WTC11 (cell line): ENCODE measurements around the gene SFT2D1. TPM values are rescaled to one million over a fixed set of nuclear protein-coding genes. Genes with fewer than 3 reads are reported as not detected.
"Not testable (repeated sequence)": the region's sequence is repeated elsewhere in the genome, so short reads cannot be mapped to it uniquely, and the experiment has no call there.

Experiments
- ATAC-seq: fragments of 200-7000 bp; cut with Tn5 transposase; 2 replicates; pipeline ENCODE4 v1.10.0; 2021; ENCODE audit warnings: mild to moderate bottlenecking, moderate library complexity
- CTCF ChIA-PET: fragments of 300-600 bp; sonication (Branson Sonifier 250); formaldehyde crosslinking; loops from one replicate; lab custom pipeline; 2021; ENCODE audit warnings: antibody characterized with exemption; lab: Charles Lee
- POLR2A ChIA-PET: fragments of 350-600 bp; sonication (Branson Sonifier 250); formaldehyde crosslinking; loops from one replicate; lab custom pipeline; 2021; ENCODE audit warnings: antibody characterized with exemption; lab: Charles Lee
- DNase-seq: peaks from one replicate; pipeline ENCODE4 v3.0.0; 2021; ENCODE audit warnings: low spot score
- H3K27ac Mint-ChIP-seq: 2 replicates; pipeline ENCODE4 v1.8.0; 2021; ENCODE audit warnings: mixed read lengths
- H3K27me3 Mint-ChIP-seq: 2 replicates; pipeline ENCODE4 v1.8.0; 2021; ENCODE audit warnings: low read depth, mild to moderate bottlenecking, moderate library complexity, mixed read lengths
- H3K36me3 Mint-ChIP-seq: 2 replicates; pipeline ENCODE4 v1.8.0; 2021; ENCODE audit warnings: mixed read lengths
- H3K4me1 Mint-ChIP-seq: 2 replicates; pipeline ENCODE4 v1.8.0; 2022; ENCODE audit warnings: mixed read lengths
- H3K4me3 Mint-ChIP-seq: 2 replicates; pipeline ENCODE4 v1.8.0; 2021; ENCODE audit warnings: mild to moderate bottlenecking, moderate library complexity, mixed read lengths
- H3K9me3 Mint-ChIP-seq: 2 replicates; pipeline ENCODE4 v1.8.0; 2021; ENCODE audit warnings: mixed read lengths
- CBFB ChIP-seq: sonication (generic); formaldehyde crosslinking; IDR thresholded peaks from 2 replicates; pipeline ENCODE4 v1.8.1; 2022; ENCODE audit warnings: mild to moderate bottlenecking, low read depth, missing genetic modification reagents
- CREB1 ChIP-seq: sonication (generic); formaldehyde crosslinking; IDR thresholded peaks from 2 replicates; pipeline ENCODE4 v1.8.0; 2023; ENCODE audit warnings: mild to moderate bottlenecking, missing genetic modification reagents
- CREM ChIP-seq: sonication (generic); formaldehyde crosslinking; IDR thresholded peaks from 2 replicates; pipeline ENCODE4 v1.8.1; 2022; ENCODE audit warnings: mild to moderate bottlenecking, missing genetic modification reagents, moderate library complexity
- CTCF ChIP-seq: fragments of 200-600 bp; IDR thresholded peaks from 2 replicates; pipeline ENCODE4 v1.8.0; 2022; ENCODE audit warnings: antibody characterized with exemption
- E2F4 ChIP-seq: sonication (generic); formaldehyde crosslinking; IDR thresholded peaks from 2 replicates; pipeline ENCODE4 v1.8.1; 2022; ENCODE audit warnings: low read depth, mild to moderate bottlenecking, moderate library complexity, missing genetic modification reagents, borderline replicate concordance
- GABPB1 ChIP-seq: sonication (generic); formaldehyde crosslinking; IDR thresholded peaks from 2 replicates; pipeline ENCODE4 v1.8.1; 2023; ENCODE audit warnings: mild to moderate bottlenecking, missing genetic modification reagents
- KAT7 ChIP-seq: sonication (generic); formaldehyde crosslinking; IDR thresholded peaks from 2 replicates; pipeline ENCODE4 v1.8.1; 2023; ENCODE audit warnings: missing genetic modification reagents, mild to moderate bottlenecking, borderline replicate concordance
- MAX ChIP-seq: sonication (generic); formaldehyde crosslinking; IDR thresholded peaks from 2 replicates; pipeline ENCODE4 v1.8.0; 2022; ENCODE audit warnings: mild to moderate bottlenecking, missing genetic modification reagents
- NFE2L1 ChIP-seq: sonication (generic); formaldehyde crosslinking; IDR thresholded peaks from 2 replicates; pipeline ENCODE4 v1.8.1; 2023; ENCODE audit warnings: missing genetic modification reagents
- SMAD3 ChIP-seq: sonication (generic); formaldehyde crosslinking; IDR thresholded peaks from 2 replicates; pipeline ENCODE4 v1.8.0; 2022; ENCODE audit warnings: missing genetic modification reagents, mild to moderate bottlenecking, borderline replicate concordance
- SOX15 ChIP-seq: fragments of 250-450 bp; sonication (Bioruptor Pico); IDR thresholded peaks from 2 replicates; pipeline ENCODE4 v1.9.0; 2021; ENCODE audit warnings: mild to moderate bottlenecking
- ZNF121 ChIP-seq: sonication (generic); formaldehyde crosslinking; IDR thresholded peaks from 2 replicates; pipeline ENCODE4 v1.8.0; 2023; ENCODE audit warnings: missing genetic modification reagents
- ZNF671 ChIP-seq: fragments of 250-450 bp; sonication (Bioruptor Pico); IDR thresholded peaks from 2 replicates; pipeline ENCODE4 v1.8.0; 2021; ENCODE audit warnings: mild to moderate bottlenecking
- total RNA-seq: library from RNA; stranded (reverse); gene quantifications from 3 replicates; pipeline ENCODE4 v1.2.3, GENCODE V29; 2021
- TF ChIP-seq, protein P1 (sequence below): sonication (generic); formaldehyde crosslinking; IDR thresholded peaks from 2 replicates; pipeline ENCODE4 v1.8.1; 2022; ENCODE audit warnings: mild to moderate bottlenecking, missing genetic modification reagents, moderate library complexity, borderline replicate concordance
- TF ChIP-seq, protein P2 (sequence below): sonication (generic); formaldehyde crosslinking; IDR thresholded peaks from 2 replicates; pipeline ENCODE4 v1.8.0; 2022; ENCODE audit warnings: mild to moderate bottlenecking, missing genetic modification reagents

Gene SFT2D1
- total RNA-seq, 1 experiment from 2014 or later, result 53.1 TPM

DNA sequence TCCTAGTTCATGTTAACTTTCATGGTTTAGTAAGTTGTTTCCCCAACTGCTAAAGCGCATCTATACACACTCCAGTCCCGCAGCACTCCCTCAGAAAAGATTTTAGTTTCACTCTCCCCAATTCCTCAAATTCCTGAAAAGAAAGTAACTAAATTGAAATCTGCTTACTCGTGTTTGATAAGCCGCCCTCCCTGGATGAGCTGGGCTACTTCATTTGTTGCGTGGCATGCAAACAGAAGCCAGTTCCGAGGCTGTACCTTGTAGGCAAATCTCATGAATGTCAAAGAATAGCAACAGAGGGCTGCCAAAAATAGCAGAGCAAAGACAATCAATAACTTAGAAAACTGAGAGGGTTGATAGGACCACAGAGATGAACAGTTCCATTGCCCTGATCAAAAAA lies 23.5 kb upstream of the SFT2D1 start (continued):
- TF ChIP-seq SMAD3 (CRISPR knock-in tag) (no peak), CREM (CRISPR knock-in tag) (no peak), E2F4 (no peak)

DNA sequence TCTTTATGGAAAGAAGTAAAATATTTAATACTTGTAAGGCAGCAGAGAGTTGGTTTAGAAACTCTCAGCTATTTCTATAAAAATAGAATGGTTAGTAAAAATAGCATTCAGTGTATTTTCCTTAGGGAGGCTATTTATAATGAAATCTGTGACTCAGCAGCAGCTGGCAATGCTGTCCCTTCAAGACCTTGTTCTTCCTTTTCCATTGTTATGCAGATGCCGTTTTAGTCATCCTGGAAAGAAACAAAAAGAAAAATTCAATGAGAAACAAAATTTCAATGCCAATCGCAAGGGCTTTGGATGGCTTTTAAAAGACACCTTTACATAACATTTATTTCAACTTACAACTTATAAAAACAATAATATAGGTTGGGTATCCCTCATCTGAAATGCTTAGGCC lies 22.9 kb upstream of the SFT2D1 start:
- H3K36me3 Mint-ChIP-seq, result no peaks in the 10 kb centered on the region
- TF ChIP-seq NFE2L1 (CRISPR knock-in tag) (peak; percentile 76; the same call in 1 of the 2 replicates), CTCF (no peak)
- TF ChIP-seq, all 79 proteins: peak for 1
- ChIA-PET CTCF (interaction anchor here (0.6 to 1.9 kb wide), 3 partner anchors 13 to 540 kb away, joined by 3 to 13 read pairs (median 3); no protein-coding TSS in a partner anchor), POLR2A (no interaction called here)
- H3K27ac Mint-ChIP-seq, result peak overlapping the region; percentile 99
- H3K4me3 Mint-ChIP-seq, result peak overlapping the region; percentile 61
- peak; percentile 38; the same call in 1 of the 2 replicates for ATAC-seq
- no peak for DNase-seq
- H3K4me1 Mint-ChIP-seq, result peaks cover 67% of the 10 kb centered on the region
- no peaks in the 10 kb centered on the region for H3K27me3 Mint-ChIP-seq
- H3K9me3 Mint-ChIP-seq, result no peaks in the 10 kb centered on the region

GRCh38 chr6:166364456-166364855 lies 22.1 kb upstream of the SFT2D1 start:
- no peaks in the 10 kb centered on the region for H3K27me3 Mint-ChIP-seq
- ChIA-PET CTCF (interaction anchor here (1.9 kb wide), 1 partner anchor 17 kb away, joined by 13 read pairs; no protein-coding TSS in a partner anchor), POLR2A (no interaction called here)

DNA sequence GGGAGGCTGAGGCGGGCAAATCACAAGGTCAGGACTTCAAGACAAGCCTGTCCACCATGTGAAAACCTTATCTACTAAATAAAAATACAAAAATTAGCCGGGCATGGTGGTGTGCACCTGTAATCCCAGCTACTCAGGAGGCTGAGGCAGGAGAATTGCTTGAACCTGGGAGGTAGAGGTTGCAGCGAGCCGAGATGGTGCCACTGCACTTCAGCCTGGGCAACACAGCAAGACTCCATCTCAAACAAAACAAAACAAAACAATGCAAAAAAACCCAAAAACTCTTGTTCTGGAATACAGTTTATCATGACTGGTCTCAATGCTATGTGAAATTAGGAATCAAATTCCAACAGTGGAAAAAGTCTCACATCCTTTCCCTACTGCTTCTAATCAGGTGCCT lies 20.1 kb upstream of the SFT2D1 start:
- Mint-ChIP-seq H3K4me1 (peaks cover 57% of the 10 kb centered on the region), H3K9me3 (peaks cover 11% of the 10 kb centered on the region)
- TF ChIP-seq ZNF121 (CRISPR knock-in tag), result peak; percentile 66; the same call in 1 of the 2 replicates
- POLR2A ChIA-PET, H3K4me3 Mint-ChIP-seq, H3K27ac Mint-ChIP-seq, H3K27me3 Mint-ChIP-seq, H3K36me3 Mint-ChIP-seq, ATAC-seq, DNase-seq: not testable (repeated sequence)
- CTCF ChIA-PET, result interaction anchor here (1.2 kb wide), 1 partner anchor 19 kb away, joined by 5 read pairs; no protein-coding TSS in a partner anchor

More at GRCh38 chr6:166364456-166364855, 22.1 kb upstream of the SFT2D1 start:
- no peak for DNase-seq
- Mint-ChIP-seq H3K36me3 (no peaks in the 10 kb centered on the region), H3K4me1 (peaks cover 68% of the 10 kb centered on the region), H3K4me3 (peak overlapping the region; percentile 16), H3K27ac (peak overlapping the region; percentile 67), H3K9me3 (no peaks in the 10 kb centered on the region)
- TF ChIP-seq CBFB (CRISPR knock-in tag), result no peak
- no peak for TF ChIP-seq MAX (CRISPR knock-in tag)
- TF ChIP-seq SOX15 (CRISPR knock-in tag), result no peak
- no peak for TF ChIP-seq ZNF671
- TF ChIP-seq CREB1 (CRISPR knock-in tag), result no peak
- ATAC-seq, result no peak

- ChIA-PET POLR2A (no interaction called here), CTCF (no interaction called here)
- H3K36me3 Mint-ChIP-seq, result no peaks in the 10 kb centered on the region
- peaks cover 45% of the 10 kb centered on the region for H3K4me1 Mint-ChIP-seq
- DNase-seq (no peak), ATAC-seq (no peak)
- H3K9me3 Mint-ChIP-seq, result peaks cover 11% of the 10 kb centered on the region
- TF ChIP-seq, protein P1, sequence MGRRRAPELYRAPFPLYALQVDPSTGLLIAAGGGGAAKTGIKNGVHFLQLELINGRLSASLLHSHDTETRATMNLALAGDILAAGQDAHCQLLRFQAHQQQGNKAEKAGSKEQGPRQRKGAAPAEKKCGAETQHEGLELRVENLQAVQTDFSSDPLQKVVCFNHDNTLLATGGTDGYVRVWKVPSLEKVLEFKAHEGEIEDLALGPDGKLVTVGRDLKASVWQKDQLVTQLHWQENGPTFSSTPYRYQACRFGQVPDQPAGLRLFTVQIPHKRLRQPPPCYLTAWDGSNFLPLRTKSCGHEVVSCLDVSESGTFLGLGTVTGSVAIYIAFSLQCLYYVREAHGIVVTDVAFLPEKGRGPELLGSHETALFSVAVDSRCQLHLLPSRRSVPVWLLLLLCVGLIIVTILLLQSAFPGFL, result 0 out of 2 replicates have a peak, but pooled peaks have one; percentile 36
- TF ChIP-seq KAT7 (CRISPR knock-in tag), result no peak
- TF ChIP-seq, protein P2, sequence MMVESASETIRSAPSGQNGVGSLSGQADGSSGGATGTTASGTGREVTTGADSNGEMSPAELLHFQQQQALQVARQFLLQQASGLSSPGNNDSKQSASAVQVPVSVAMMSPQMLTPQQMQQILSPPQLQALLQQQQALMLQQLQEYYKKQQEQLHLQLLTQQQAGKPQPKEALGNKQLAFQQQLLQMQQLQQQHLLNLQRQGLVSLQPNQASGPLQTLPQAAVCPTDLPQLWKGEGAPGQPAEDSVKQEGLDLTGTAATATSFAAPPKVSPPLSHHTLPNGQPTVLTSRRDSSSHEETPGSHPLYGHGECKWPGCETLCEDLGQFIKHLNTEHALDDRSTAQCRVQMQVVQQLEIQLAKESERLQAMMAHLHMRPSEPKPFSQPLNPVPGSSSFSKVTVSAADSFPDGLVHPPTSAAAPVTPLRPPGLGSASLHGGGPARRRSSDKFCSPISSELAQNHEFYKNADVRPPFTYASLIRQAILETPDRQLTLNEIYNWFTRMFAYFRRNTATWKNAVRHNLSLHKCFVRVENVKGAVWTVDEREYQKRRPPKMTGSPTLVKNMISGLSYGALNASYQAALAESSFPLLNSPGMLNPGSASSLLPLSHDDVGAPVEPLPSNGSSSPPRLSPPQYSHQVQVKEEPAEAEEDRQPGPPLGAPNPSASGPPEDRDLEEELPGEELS (CRISPR knock-in tag), result no peak
- peak; percentile 93 for TF ChIP-seq GABPB1 (CRISPR knock-in tag)
- no peaks in the 10 kb centered on the region for H3K27me3 Mint-ChIP-seq
- peak overlapping the region; percentile 17; the same call in 1 of the 2 replicates for H3K27ac Mint-ChIP-seq
- no peak overlapping the region for H3K4me3 Mint-ChIP-seq
Measured at GRCh38 chr6:166361077-166361429, 18.7 kb upstream of the SFT2D1 start.
